Erythroblast (primary cell): Measurements from ENCODE around the gene GPR18.

Experiments used
- GATA1 ChIP-seq: IDR thresholded peaks from 2 replicates; pipeline ENCODE4 v1.6.1; 2011; ENCODE audit warnings: low read depth, mild to moderate bottlenecking, control low read depth, low read length, moderate library complexity
- POLR2A ChIP-seq: IDR thresholded peaks from 2 replicates; pipeline ENCODE4 v1.6.1; 2011; ENCODE audit warnings: mild to moderate bottlenecking, low read length

GRCh38 chr13:99307648-99308339 lies 49.6 kb upstream of the GPR18 start:
- TF ChIP-seq POLR2A, result peak; percentile 11
- no peak for TF ChIP-seq GATA1
